Trophoblast cell (in vitro differentiated cells and primary cell): ENCODE data around the gene XDH.

Experiments
- DNase-seq, 2 donors: peaks; one replicate each; pipeline ENCODE4 v3.0.0-alpha.2; 2016
- H2AFZ ChIP-seq: 2 replicates; pipeline ENCODE4 v1.6.1; 2013; ENCODE audit warnings: low read length, moderate library complexity, mild to moderate bottlenecking; ENCODE audit not compliant: insufficient read depth, poor library complexity
- H2AK5ac ChIP-seq: 2 replicates; pipeline ENCODE4 v1.6.1; 2013; ENCODE audit warnings: mild to moderate bottlenecking, low read length
- H2BK120ac ChIP-seq: 2 replicates; pipeline ENCODE4 v1.6.1; 2013; ENCODE audit warnings: low read length, mild to moderate bottlenecking, moderate library complexity; ENCODE audit not compliant: insufficient read depth, poor library complexity
- H2BK12ac ChIP-seq: 2 replicates; pipeline ENCODE4 v1.6.1; 2013; ENCODE audit warnings: mild to moderate bottlenecking, low read length, moderate library complexity
- H2BK5ac ChIP-seq: 2 replicates; pipeline ENCODE4 v1.6.1; 2013; ENCODE audit warnings: low read length, low read depth, moderate library complexity, mild to moderate bottlenecking; ENCODE audit not compliant: poor library complexity
- H3K14ac ChIP-seq: 2 replicates; pipeline ENCODE4 v1.6.1; 2013; ENCODE audit warnings: mild to moderate bottlenecking, low read length
- H3K18ac ChIP-seq: 2 replicates; pipeline ENCODE4 v1.6.1; 2013; ENCODE audit warnings: mild to moderate bottlenecking, low read length
- H3K23ac ChIP-seq: 2 replicates; pipeline ENCODE4 v1.6.1; 2013; ENCODE audit warnings: low read length
- H3K27ac ChIP-seq: 2 replicates; pipeline ENCODE4 v1.5.1; 2013; ENCODE audit warnings: low read depth, mild to moderate bottlenecking, inconsistent platforms, low read length, moderate library complexity
- H3K27me3 ChIP-seq: 2 replicates; pipeline ENCODE4 v1.6.1; 2013; ENCODE audit warnings: inconsistent platforms, mild to moderate bottlenecking, low read length, moderate library complexity; ENCODE audit not compliant: insufficient read depth
- H3K36me3 ChIP-seq, 2 experiments: 1 replicate in 1 of 2; 2 replicates in 1 of 2; pipeline ENCODE4 v1.6.1; 2013; ENCODE audit warnings: low read length in 2 of 2, mild to moderate bottlenecking in 2 of 2, moderate library complexity in 1 of 2; ENCODE audit not compliant: insufficient read depth in 2 of 2, control insufficient read depth in 1 of 2
- H3K4ac ChIP-seq: 2 replicates; pipeline ENCODE4 v1.6.1; 2013; ENCODE audit warnings: low read depth, mild to moderate bottlenecking, low read length, moderate library complexity
- H3K4me1 ChIP-seq, 2 experiments: 1 replicate in 1 of 2; 2 replicates in 1 of 2; pipeline ENCODE4 v1.6.1; 2013; ENCODE audit warnings: low read length in 2 of 2, mild to moderate bottlenecking in 2 of 2, moderate library complexity in 1 of 2; ENCODE audit not compliant: insufficient read depth in 2 of 2, control insufficient read depth in 1 of 2
- H3K4me2 ChIP-seq: 2 replicates; pipeline ENCODE4 v1.6.1; 2013; ENCODE audit warnings: inconsistent platforms, mild to moderate bottlenecking, low read length, moderate library complexity
- H3K4me3 ChIP-seq: 2 replicates; pipeline ENCODE4 v1.5.1; 2013; ENCODE audit warnings: mild to moderate bottlenecking, low read depth, low read length, inconsistent platforms
- H3K79me1 ChIP-seq: one replicate; pipeline ENCODE4 v1.6.1; 2013; ENCODE audit warnings: low read length
- H3K79me2 ChIP-seq: 2 replicates; pipeline ENCODE4 v1.6.1; 2013; ENCODE audit warnings: low read length, mild to moderate bottlenecking; ENCODE audit not compliant: control insufficient read depth, insufficient read depth, poor library complexity
- H3K9ac ChIP-seq: 2 replicates; pipeline ENCODE4 v1.6.1; 2013; ENCODE audit warnings: mild to moderate bottlenecking, low read length
- H3K9me3 ChIP-seq: 2 replicates; pipeline ENCODE4 v1.6.1; 2013; ENCODE audit warnings: low read depth, mild to moderate bottlenecking, control low read depth, inconsistent platforms, low read length; ENCODE audit not compliant: insufficient read depth
- H4K12ac ChIP-seq: 2 replicates; pipeline ENCODE4 v1.6.1; 2013; ENCODE audit warnings: low read depth, mild to moderate bottlenecking, low read length, moderate library complexity
- H4K8ac ChIP-seq: 2 replicates; pipeline ENCODE4 v1.6.1; 2013; ENCODE audit warnings: low read depth, mild to moderate bottlenecking, low read length, moderate library complexity
- H4K91ac ChIP-seq: one replicate; pipeline ENCODE4 v1.6.1; 2013; ENCODE audit warnings: low read depth, mild to moderate bottlenecking, low read length, moderate library complexity
- WGBS: extraction: QIAGEN DNeasy Blood & Tissue Kit; methylation state at CpG from one replicate; pipeline ENCODE4 v1.1.7; 2013; ENCODE audit warnings: missing lambda C conversion rate; ENCODE audit not compliant: insufficient read length, insufficient coverage; ENCODE audit errors: extremely low coverage; 5-methylcytosine and 5-hydroxymethylcytosine counted together

XDH gene

GRCh38 chr2:31373127-31373526, 41.4 kb downstream of the XDH start:
- no peaks in the 10 kb centered on the region for H3K79me2 ChIP-seq
- H4K8ac ChIP-seq = no peak overlapping the region
- H3K4me2 ChIP-seq = no peak overlapping the region
- peaks cover 2% of the 10 kb centered on the region for H3K9me3 ChIP-seq
- H3K23ac ChIP-seq = no peak overlapping the region
- H3K14ac ChIP-seq = no peak overlapping the region
- H3K4me1 ChIP-seq = no peaks in the 10 kb centered on the region
- H2BK12ac ChIP-seq = no peak overlapping the region
- H4K91ac ChIP-seq = no peak overlapping the region
- no peak overlapping the region for H4K12ac ChIP-seq
- H3K4ac ChIP-seq = no peak overlapping the region
- H3K18ac ChIP-seq = no peak overlapping the region
- no peak overlapping the region for H2AK5ac ChIP-seq
- no peak for DNase-seq
- H2AFZ ChIP-seq = no peak overlapping the region
- no peak overlapping the region for H3K27ac ChIP-seq
- H2BK5ac ChIP-seq = no peak overlapping the region
- H3K27me3 ChIP-seq = no peaks in the 10 kb centered on the region
- H2BK120ac ChIP-seq = no peak overlapping the region
- H3K9ac ChIP-seq = no peak overlapping the region
- no CpG with 5 or more reads among the region's 2 CpGs for WGBS
- no peaks in the 10 kb centered on the region for H3K36me3 ChIP-seq
- H3K4me3 ChIP-seq = no peak overlapping the region
- H3K79me1 ChIP-seq = no peaks in the 10 kb centered on the region

DNA sequence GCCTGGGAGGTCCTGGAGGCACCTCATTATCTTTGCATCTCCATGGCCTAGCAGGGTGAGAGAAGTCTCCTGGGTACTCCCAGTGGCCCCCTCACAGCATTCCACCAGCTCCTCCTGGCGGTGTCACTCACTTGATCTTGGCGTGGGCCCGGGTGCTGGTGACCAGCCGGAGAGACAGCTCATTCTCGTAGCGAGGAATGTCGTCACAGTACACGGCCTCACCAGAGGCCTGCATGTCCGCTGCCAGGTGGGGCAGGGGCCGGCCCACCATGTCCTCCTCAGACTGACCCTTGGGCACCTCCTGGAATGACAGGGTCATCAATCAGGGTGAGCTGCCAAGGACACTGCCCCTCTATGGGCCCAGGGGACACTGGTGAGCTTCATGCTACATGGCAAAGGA, 42.4 kb downstream of the XDH start:
- no peak overlapping the region for H4K12ac ChIP-seq
- no peak overlapping the region for H3K18ac ChIP-seq
- no peak overlapping the region for H3K4me3 ChIP-seq
- no peak overlapping the region for H3K23ac ChIP-seq
- H3K4me2 ChIP-seq = no peak overlapping the region
- H3K14ac ChIP-seq = no peak overlapping the region
- no peak overlapping the region for H2BK12ac ChIP-seq
- H2AK5ac ChIP-seq = no peak overlapping the region
- no peak overlapping the region for H3K27ac ChIP-seq
- H2BK5ac ChIP-seq = no peak overlapping the region
- H3K36me3 ChIP-seq = no peaks in the 10 kb centered on the region
- no peaks in the 10 kb centered on the region for H3K27me3 ChIP-seq
- H3K4me1 ChIP-seq = no peaks in the 10 kb centered on the region
- no peak overlapping the region for H3K9ac ChIP-seq
- H4K8ac ChIP-seq = no peak overlapping the region
- no peak overlapping the region for H2AFZ ChIP-seq
- no peaks in the 10 kb centered on the region for H3K79me2 ChIP-seq
- no peak overlapping the region for H2BK120ac ChIP-seq
- WGBS = no CpG with 5 or more reads among the region's 10 CpGs
- H4K91ac ChIP-seq = no peak overlapping the region
- no peak overlapping the region for H3K4ac ChIP-seq
- DNase-seq = peak in 1 of 2 donors; percentile 30
- H3K79me1 ChIP-seq = no peaks in the 10 kb centered on the region
- peaks cover 2% of the 10 kb centered on the region for H3K9me3 ChIP-seq

DNA sequence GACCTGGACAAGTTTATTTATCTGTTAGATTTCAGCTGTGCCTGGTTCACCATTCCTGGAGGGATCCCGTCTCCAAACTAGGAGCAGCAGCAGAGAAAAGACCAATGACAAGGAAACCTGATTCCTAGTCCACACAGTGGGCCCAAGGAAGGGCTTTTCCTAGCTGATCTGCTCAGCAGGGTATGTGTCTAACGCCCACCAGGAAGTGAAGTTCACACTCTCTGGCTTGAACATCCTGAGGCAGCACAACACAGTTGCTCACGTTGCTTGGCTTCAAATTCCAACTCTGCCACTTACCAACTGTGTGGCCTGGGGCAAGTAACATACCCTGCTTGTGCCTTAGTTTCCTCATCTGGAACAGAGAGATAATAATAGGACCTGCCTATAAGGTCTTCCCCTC, 42.9 kb downstream of the XDH start:
- H2BK120ac ChIP-seq = no peak overlapping the region

GRCh38 chr2:31366733-31367132, 47.8 kb downstream of the XDH start:
- DNase-seq = no peak
- no peak overlapping the region for H3K4me2 ChIP-seq
- no peak overlapping the region for H3K18ac ChIP-seq
- no peak overlapping the region for H3K9ac ChIP-seq
- H3K23ac ChIP-seq = no peak overlapping the region
- no peak overlapping the region for H4K8ac ChIP-seq
- no CpG with 5 or more reads among the region's 4 CpGs for WGBS
- H2BK12ac ChIP-seq = no peak overlapping the region
- H3K36me3 ChIP-seq = no peaks in the 10 kb centered on the region
- no peak overlapping the region for H3K14ac ChIP-seq
- H3K27ac ChIP-seq = no peak overlapping the region
- no peaks in the 10 kb centered on the region for H3K27me3 ChIP-seq
- no peak overlapping the region for H2AFZ ChIP-seq
- no peaks in the 10 kb centered on the region for H3K4me1 ChIP-seq
- H3K79me2 ChIP-seq = no peaks in the 10 kb centered on the region
- no peaks in the 10 kb centered on the region for H3K9me3 ChIP-seq
- H2AK5ac ChIP-seq = no peak overlapping the region
- H3K4ac ChIP-seq = no peak overlapping the region
- no peak overlapping the region for H4K12ac ChIP-seq
- H3K79me1 ChIP-seq = no peaks in the 10 kb centered on the region
- no peak overlapping the region for H2BK120ac ChIP-seq
- H4K91ac ChIP-seq = no peak overlapping the region
- H3K4me3 ChIP-seq = no peak overlapping the region
- no peak overlapping the region for H2BK5ac ChIP-seq

More for the DNA sequence above, 42.9 kb downstream of the XDH start:
- H4K91ac ChIP-seq = no peak overlapping the region
- no peak overlapping the region for H3K23ac ChIP-seq
- no peak for DNase-seq
- no peak overlapping the region for H4K12ac ChIP-seq
- H3K27ac ChIP-seq = no peak overlapping the region
- no peaks in the 10 kb centered on the region for H3K27me3 ChIP-seq
- H2BK5ac ChIP-seq = no peak overlapping the region
- H2AK5ac ChIP-seq = no peak overlapping the region
- H3K14ac ChIP-seq = no peak overlapping the region
- no peak overlapping the region for H3K4me2 ChIP-seq
- no peak overlapping the region for H2BK12ac ChIP-seq
- no peak overlapping the region for H3K9ac ChIP-seq
- H3K9me3 ChIP-seq = peaks cover 2% of the 10 kb centered on the region
- WGBS = no CpG with 5 or more reads among the region's 3 CpGs
- no peaks in the 10 kb centered on the region for H3K4me1 ChIP-seq
- no peak overlapping the region for H3K4me3 ChIP-seq
- H3K18ac ChIP-seq = no peak overlapping the region
- no peaks in the 10 kb centered on the region for H3K36me3 ChIP-seq
- no peaks in the 10 kb centered on the region for H3K79me2 ChIP-seq
- H2AFZ ChIP-seq = no peak overlapping the region
- H3K4ac ChIP-seq = no peak overlapping the region
- no peaks in the 10 kb centered on the region for H3K79me1 ChIP-seq
- H4K8ac ChIP-seq = no peak overlapping the region
